ENCODE measurements around the gene C4BPB. TPM values are rescaled to one million over a fixed set of nuclear protein-coding genes. Genes with fewer than 3 reads are reported as not detected.

C4BPB gene
- total RNA-seq, 1 experiment from 2014 or later: not detected

DNA sequence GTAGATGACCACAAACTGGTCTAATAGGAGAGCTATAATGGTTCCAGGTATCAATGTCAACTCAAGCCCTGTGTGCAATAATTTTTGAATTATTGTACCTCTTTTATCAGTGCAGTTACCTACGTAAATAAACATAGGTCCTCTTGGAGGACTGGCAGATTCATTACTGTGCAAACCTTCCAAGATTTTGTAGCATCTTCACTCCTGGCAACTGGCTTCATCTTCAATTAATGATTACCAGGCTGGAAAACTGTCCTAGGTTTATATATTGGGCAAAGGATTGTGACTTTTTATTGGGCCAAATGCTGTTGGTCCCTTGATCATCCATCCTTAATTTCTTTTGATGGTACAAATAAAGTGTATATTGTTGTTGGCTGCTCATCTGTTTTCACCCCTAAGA lies 51.0 kb downstream of the C4BPB start:
- no peaks in the 10 kb centered on the region for H3K4me1 ChIP-seq (ENCODE audit: insufficient read depth, low read length, poor library complexity, severe bottlenecking)
- intact Hi-C loops (cut with micrococcal nuclease; ENCODE audit: unreplicated experiment): no loop called here
- H3K4me3 ChIP-seq (ENCODE audit: low read depth, low read length, poor library complexity, severe bottlenecking): no peak overlapping the region
- no TSS peak for BruUV-seq (replicated peaks)
- peaks cover 12% of the 10 kb centered on the region for H3K27me3 ChIP-seq (replicated peaks; ENCODE audit: insufficient read depth, low read depth, low read length, poor library complexity)
- H3K27ac ChIP-seq (ENCODE audit: low read depth, low read length, poor library complexity, severe bottlenecking): no peak overlapping the region
- no peak for TF ChIP-seq EZH2 (IDR thresholded peaks at IDR 0.05; ENCODE audit: borderline replicate concordance, low read depth, low read length, poor library complexity, severe bottlenecking)
- TF ChIP-seq, protein P1, sequence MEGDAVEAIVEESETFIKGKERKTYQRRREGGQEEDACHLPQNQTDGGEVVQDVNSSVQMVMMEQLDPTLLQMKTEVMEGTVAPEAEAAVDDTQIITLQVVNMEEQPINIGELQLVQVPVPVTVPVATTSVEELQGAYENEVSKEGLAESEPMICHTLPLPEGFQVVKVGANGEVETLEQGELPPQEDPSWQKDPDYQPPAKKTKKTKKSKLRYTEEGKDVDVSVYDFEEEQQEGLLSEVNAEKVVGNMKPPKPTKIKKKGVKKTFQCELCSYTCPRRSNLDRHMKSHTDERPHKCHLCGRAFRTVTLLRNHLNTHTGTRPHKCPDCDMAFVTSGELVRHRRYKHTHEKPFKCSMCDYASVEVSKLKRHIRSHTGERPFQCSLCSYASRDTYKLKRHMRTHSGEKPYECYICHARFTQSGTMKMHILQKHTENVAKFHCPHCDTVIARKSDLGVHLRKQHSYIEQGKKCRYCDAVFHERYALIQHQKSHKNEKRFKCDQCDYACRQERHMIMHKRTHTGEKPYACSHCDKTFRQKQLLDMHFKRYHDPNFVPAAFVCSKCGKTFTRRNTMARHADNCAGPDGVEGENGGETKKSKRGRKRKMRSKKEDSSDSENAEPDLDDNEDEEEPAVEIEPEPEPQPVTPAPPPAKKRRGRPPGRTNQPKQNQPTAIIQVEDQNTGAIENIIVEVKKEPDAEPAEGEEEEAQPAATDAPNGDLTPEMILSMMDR (conservative IDR thresholded peaks at IDR 0.05; ENCODE audit: low read depth, low read length): no peak
- POLR2A ChIA-PET (ENCODE audit: low non-redundant PET): no interaction called here
- CTCF ChIA-PET: no interaction called here
- H3K36me3 ChIP-seq (ENCODE audit: insufficient read depth, low read length, poor library complexity, severe bottlenecking): no peaks in the 10 kb centered on the region
- DNase-seq (ENCODE audit: low spot score): no peak
- no peaks in the 10 kb centered on the region for H3K9me3 ChIP-seq (ENCODE audit: low read depth, low read length, poor library complexity, severe bottlenecking)

DNA sequence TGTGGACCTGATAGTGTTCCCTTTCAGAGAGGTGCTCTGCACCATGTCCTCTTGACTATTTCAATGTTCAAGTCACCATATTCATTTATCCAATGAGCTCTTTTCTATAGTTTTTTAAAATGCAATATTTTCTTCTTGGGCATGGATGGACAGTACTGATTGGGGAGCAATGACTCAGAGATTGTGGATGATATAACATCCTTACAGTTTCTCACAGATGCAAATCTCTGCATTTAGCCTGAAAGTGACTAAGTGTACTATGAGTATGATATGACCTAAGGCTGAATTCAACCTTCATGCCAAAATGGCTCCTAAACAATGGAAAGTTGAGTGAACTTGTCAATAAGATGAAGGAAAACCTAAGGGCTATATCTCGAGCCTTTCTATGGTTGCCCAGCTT lies 51.9 kb downstream of the C4BPB start:
- intact Hi-C loops (cut with micrococcal nuclease; ENCODE audit: unreplicated experiment): no loop called here
- ChIA-PET POLR2A (ENCODE audit: low non-redundant PET) (no interaction called here), CTCF (no interaction called here)
- no peak for DNase-seq (ENCODE audit: low spot score)
- no peak overlapping the region for H3K4me3 ChIP-seq (ENCODE audit: low read depth, low read length, poor library complexity, severe bottlenecking)
- no peak for TF ChIP-seq EZH2 (IDR thresholded peaks at IDR 0.05; ENCODE audit: borderline replicate concordance, low read depth, low read length, poor library complexity, severe bottlenecking)
- TF ChIP-seq, protein P1 (conservative IDR thresholded peaks at IDR 0.05; ENCODE audit: low read depth, low read length): no peak
- no peaks in the 10 kb centered on the region for H3K9me3 ChIP-seq (ENCODE audit: low read depth, low read length, poor library complexity, severe bottlenecking)
- no peaks in the 10 kb centered on the region for H3K4me1 ChIP-seq (ENCODE audit: insufficient read depth, low read length, poor library complexity, severe bottlenecking)
- no peak overlapping the region for H3K27ac ChIP-seq (ENCODE audit: low read depth, low read length, poor library complexity, severe bottlenecking)
- no TSS peak for BruUV-seq (replicated peaks)
- H3K36me3 ChIP-seq (ENCODE audit: insufficient read depth, low read length, poor library complexity, severe bottlenecking): no peaks in the 10 kb centered on the region
- H3K27me3 ChIP-seq (replicated peaks; ENCODE audit: insufficient read depth, low read depth, low read length, poor library complexity): peaks cover 12% of the 10 kb centered on the region

DNA sequence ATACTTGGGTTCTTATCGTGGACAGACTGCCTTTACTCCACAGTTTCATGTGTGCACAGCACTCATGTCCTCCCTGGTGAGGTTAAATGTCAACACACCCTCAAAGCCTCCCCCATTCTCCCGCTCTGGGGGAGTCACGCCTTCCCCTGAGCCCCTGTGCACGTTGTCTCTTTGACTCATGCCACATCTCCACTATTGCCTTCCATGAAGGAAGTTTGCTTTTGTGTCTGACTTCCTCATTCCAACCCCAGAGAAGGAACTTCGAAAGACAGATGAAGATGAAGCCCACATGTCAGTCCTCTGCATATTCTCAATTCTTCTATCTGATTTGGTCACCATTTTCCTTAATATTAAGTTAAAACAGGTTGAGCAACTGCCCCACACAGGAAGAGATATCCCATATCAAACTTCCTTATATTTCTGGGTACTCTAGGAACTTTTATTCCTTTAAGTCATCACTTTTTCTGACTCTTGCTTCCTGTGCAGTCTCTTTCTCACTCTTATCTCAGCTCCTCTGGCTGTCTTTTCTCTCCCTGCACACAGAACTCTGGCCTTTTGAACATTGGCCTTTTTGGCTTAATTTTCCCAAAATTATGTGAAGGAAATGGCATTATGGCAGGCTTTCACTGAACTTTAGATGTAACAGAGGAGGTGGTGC lies 56.9 kb downstream of the C4BPB start:
- no TSS peak for BruUV-seq (replicated peaks)
- intact Hi-C loops (cut with micrococcal nuclease; ENCODE audit: unreplicated experiment): no loop called here

More for the DNA sequence above, 56.9 kb downstream of the C4BPB start:
- Histone ChIP-seq H3K27me3 (replicated peaks; ENCODE audit: insufficient read depth, low read depth, low read length, poor library complexity) (peaks cover 8% of the 10 kb centered on the region), H3K36me3 (ENCODE audit: insufficient read depth, low read length, poor library complexity, severe bottlenecking) (no peaks in the 10 kb centered on the region), H3K4me1 (ENCODE audit: insufficient read depth, low read length, poor library complexity, severe bottlenecking) (no peaks in the 10 kb centered on the region), H3K4me3 (ENCODE audit: low read depth, low read length, poor library complexity, severe bottlenecking) (no peak overlapping the region), H3K27ac (ENCODE audit: low read depth, low read length, poor library complexity, severe bottlenecking) (no peak overlapping the region), H3K9me3 (ENCODE audit: low read depth, low read length, poor library complexity, severe bottlenecking) (no peaks in the 10 kb centered on the region)
- ChIA-PET CTCF (no interaction called here), POLR2A (ENCODE audit: low non-redundant PET) (no interaction called here)
- no peak for DNase-seq (ENCODE audit: low spot score)
- TF ChIP-seq, protein P1 (conservative IDR thresholded peaks at IDR 0.05; ENCODE audit: low read depth, low read length): no peak
- no peak for TF ChIP-seq EZH2 (IDR thresholded peaks at IDR 0.05; ENCODE audit: borderline replicate concordance, low read depth, low read length, poor library complexity, severe bottlenecking)

Other genes starting within 250 kb of the C4BPB start
- not detected in 2 replicates for gene IL20, start 223.2 kb upstream of the C4BPB start, total RNA-seq (2021)
- not detected in 2 replicates for gene IL24, start 191.4 kb upstream of the C4BPB start, total RNA-seq (2021)
- gene FCMR, start 166.9 kb upstream of the C4BPB start, total RNA-seq (2021): not detected in 2 replicates
- gene PIGR, start 142.4 kb upstream of the C4BPB start, total RNA-seq (2021): not detected in 2 replicates
- not detected in 2 replicates for gene FCAMR, start 118.4 kb upstream of the C4BPB start, total RNA-seq (2021)
- 0.09 and 0.13 TPM in 2 replicates for gene C1orf116, start 56.1 kb upstream of the C4BPB start, total RNA-seq (2021)
- 12.0 and 12.6 TPM in 2 replicates for gene YOD1, start 37.7 kb upstream of the C4BPB start, total RNA-seq (2021)
- gene PFKFB2, start 35.6 kb upstream of the C4BPB start, total RNA-seq (2021): 7.6 and 8.5 TPM in 2 replicates
- gene C4BPA, start 15.4 kb downstream of the C4BPB start, total RNA-seq (2021): not detected in 2 replicates
- gene CD55, start 232.8 kb downstream of the C4BPB start, total RNA-seq (2021): 0.57 and 0.71 TPM in 2 replicates